ENCODE data around the gene MARCHF9.
"Not testable (repeated sequence)": the region's sequence is repeated elsewhere in the genome, so short reads cannot be mapped to it uniquely, and the experiment has no call there.

The MARCHF9 gene, protein sequence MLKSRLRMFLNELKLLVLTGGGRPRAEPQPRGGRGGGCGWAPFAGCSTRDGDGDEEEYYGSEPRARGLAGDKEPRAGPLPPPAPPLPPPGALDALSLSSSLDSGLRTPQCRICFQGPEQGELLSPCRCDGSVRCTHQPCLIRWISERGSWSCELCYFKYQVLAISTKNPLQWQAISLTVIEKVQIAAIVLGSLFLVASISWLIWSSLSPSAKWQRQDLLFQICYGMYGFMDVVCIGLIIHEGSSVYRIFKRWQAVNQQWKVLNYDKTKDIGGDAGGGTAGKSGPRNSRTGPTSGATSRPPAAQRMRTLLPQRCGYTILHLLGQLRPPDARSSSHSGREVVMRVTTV

GRCh38 chr12:57754411-57755193 lies at the start of gene MARCHF9:
MARCHF9 (plus strand) TSS chr12:57755103; CDS start chr12:57755529, 426 bp downstream.
- no peak for FAIRE-seq

GRCh38 chr12:57707250-57707649 lies 47.7 kb upstream of the MARCHF9 start:
- FAIRE-seq = no peak

GRCh38 chr12:57708296-57708695 lies 46.6 kb upstream of the MARCHF9 start:
- no peak for FAIRE-seq

DNA sequence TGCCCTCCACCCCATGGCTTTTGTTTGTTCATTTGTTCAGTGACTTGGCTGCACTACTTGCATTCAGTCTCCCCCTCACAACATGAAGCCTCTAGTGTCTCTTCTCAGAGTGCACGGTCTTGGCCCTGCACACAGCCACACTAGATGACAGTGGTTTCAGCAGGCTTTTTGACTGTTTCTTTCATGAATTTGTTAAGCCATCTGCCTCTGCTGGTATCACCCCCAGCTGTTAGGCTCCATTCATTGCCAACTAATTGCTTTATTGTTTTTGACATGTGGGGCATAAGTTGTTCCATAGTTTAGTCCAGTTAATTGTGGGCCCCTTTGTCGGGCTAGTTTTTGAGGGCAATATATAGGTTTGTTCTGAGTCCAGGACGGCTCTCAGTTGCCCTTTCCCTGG lies 42.2 kb upstream of the MARCHF9 start:
- no peak for FAIRE-seq

- no peak for FAIRE-seq
These were observed 41.7 kb upstream of the MARCHF9 start for GRCh38 chr12:57713209-57713608.

- not testable (repeated sequence) for FAIRE-seq
These were observed 39.7 kb upstream of the MARCHF9 start for GRCh38 chr12:57715036-57715748.

- no peak for FAIRE-seq
These were observed 39.1 kb upstream of the MARCHF9 start for GRCh38 chr12:57715786-57716185.

DNA sequence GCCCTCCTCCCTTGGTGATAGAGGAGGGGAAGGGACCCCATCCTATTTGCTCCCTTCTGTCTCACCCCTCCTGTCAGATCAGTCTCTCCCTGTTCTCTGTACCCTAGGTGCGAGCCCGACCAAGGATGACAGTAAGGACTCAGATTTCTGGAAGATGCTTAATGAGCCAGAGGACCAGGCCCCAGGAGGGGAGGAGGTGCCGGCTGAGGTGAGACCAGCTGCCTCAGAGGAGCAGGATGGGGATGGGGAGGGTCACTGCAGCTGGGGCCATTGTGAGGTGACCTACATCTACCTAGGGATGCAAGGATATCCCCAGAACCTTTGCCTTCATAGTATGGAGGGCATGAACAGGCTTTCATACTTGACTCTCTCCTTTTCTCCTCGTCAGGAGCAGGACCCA lies 38.6 kb upstream of the MARCHF9 start:
- FAIRE-seq = no peak

DNA sequence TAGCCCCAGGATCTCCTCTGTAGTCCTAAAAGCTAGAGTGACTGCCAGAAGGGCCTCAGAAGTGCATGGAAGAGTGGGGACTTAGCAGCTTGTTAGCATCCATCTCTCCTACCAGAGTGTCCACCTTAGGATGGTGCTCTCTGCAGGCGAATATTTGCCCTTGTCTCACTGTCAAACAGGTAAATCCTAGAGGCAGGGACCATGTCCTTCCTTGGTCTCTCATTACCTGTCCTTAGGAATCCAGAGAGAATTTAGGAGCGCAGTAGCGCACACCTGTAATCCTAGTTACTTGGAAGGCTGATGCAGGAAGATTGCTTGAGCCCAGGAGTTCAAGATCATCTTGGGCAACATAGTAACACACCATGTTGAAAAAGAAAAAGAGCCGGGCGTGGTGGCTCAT lies 37.8 kb upstream of the MARCHF9 start:
- no peak for FAIRE-seq

DNA sequence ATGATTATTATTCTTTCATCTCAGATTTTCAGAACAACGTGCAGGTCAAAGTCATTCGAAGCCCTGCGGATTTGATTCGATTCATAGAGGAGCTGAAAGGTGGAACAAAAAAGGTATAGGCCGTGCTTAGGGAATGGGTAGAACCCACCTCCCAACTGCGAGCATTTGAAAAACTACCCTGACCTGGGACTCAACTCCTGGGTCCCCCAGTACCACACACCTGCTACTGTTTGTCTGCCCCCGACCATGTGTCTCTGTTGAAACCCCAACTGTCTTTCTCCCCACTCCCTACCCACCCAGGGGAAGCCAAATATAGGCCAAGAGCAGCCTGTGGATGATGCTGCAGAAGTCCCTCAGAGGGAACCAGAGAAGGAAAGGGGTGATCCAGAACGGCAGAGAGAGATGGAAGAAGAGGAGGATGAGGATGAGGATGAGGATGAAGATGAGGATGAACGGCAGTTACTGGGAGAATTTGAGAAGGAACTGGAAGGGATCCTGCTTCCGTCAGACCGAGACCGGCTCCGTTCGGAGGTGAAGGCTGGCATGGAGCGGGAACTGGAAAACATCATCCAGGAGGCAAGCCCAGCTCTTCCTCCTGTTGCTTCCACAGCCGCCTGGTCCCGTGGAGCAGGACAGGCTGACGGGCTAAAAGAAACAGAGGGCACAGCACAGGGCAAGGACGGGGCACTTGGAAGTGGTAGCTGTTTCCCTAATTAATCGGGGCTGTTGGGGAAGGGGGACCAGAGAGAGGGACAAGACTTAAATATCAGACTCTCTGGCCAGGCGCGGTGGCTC lies 36.9 kb upstream of the MARCHF9 start:
- no peak for FAIRE-seq

- FAIRE-seq = no peak
These were observed 36.0 kb upstream of the MARCHF9 start for GRCh38 chr12:57718641-57719528.

GRCh38 chr12:57719777-57720605 lies 34.9 kb upstream of the MARCHF9 start:
- no peak for FAIRE-seq

GRCh38 chr12:57720606-57721595 lies 34.0 kb upstream of the MARCHF9 start:
- FAIRE-seq = no peak

DNA sequence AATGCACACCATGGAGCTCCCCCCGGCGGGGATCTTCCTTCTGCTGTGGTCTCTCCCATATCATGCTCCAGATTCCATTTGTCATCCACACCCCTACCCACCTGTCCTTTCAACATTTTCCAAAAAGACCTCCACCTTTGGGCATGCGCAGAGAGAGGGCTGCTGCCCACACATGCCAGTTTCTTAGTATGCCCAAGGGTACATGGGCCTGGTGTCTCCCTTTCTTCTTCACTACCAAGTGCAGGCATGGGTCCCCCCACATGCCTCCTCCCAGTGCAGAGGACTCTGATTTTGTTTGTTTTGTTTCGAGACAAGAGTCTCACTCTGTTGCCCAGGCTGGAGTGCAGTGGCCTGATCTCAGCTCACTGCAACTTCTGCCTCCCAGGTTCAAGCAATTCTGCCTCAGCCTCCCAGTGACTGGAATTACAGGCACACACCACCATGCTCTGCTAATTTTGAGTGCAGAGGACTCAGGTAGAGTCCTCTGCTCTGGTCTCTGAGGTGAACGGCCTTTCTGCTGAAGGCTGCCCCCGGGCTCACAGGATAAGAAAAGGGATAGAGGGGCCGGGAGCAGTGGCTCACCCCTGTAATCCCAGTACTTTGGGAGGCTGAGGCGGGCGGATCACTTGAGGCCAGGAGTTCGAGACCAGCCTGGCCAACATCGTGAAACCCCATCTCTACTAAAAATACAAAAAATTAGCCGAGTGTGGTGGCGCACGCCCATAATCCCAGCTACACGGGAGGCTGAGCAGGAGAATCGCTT lies 32.9 kb upstream of the MARCHF9 start:
- FAIRE-seq = not testable (repeated sequence)

DNA sequence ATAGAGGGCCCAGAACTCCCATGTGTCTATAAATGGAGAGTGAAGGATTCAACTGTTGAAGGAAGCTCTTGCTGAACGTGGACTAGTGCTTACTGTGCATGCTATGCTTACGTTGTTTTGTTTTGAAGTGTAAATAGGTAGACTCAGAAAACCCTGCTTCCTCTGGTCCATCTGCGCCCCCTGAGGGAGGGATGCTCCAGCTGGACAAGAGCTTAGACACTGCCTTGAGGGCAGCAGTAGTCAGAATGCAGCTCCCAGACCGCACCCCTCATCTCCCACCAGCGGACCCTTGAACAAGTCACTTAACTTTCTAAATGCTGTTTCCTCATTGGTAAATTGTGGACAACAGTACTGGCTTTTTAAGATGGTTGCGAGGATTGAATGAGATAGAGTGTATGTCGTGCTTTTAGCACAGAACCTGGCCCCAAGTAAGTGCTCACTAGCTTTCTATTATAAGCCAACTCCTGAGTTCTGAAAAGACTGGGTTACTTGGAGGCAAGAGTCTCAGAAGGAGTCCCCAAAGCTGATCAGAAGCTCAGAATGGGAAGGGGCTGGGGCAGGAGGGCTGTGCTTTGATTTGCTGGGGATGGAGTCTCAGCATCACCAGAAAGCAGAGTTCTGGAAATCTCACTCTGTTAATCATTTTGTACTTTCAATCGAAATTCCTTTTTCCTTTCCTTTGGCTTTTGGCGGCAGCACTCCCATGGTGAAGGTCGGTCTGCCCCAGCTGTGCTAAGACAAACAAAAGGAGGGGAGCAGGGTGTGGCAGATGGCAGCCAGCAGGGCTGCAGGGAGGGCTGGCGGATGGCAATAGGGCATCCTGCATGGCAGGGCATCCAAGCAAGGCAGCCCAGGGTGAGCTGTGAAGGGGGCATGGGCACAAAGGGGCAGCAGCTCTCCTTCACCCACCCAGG lies 31.9 kb upstream of the MARCHF9 start:
- FAIRE-seq = no peak

- no peak for FAIRE-seq
These were observed 31.3 kb upstream of the MARCHF9 start for GRCh38 chr12:57723630-57723962.

Measured in colon (tissue), 2 donors.